ENCODE results near the gene HNRNPDL. TPM values are rescaled to one million over a fixed set of nuclear protein-coding genes. Genes with fewer than 3 reads are reported as not detected.

HNRNPDL gene
- total RNA-seq, 6 experiments from 2014 or later, result 207 to 297 (median 258) TPM

- Mint-ChIP-seq H3K4me1 (ENCODE audit: low read depth) (peaks cover 14% of the 10 kb centered on the region), H3K27me3 (ENCODE audit: insufficient read depth) (no peaks in the 10 kb centered on the region), H3K27ac (peak overlapping the region; percentile 58; the same call in 1 of the 2 replicates), H3K4me3 (no peak overlapping the region), H3K36me3 (ENCODE audit: low read depth) (peaks cover 11% of the 10 kb centered on the region), H3K9me3 (no peaks in the 10 kb centered on the region)
- peak; percentile 71 for DNase-seq
- no peak; the same call in 1 of the 2 replicates for TF ChIP-seq CTCF (IDR thresholded peaks at IDR 0.05)
Observed at GRCh38 chr4:82469791-82470345, 39.6 kb upstream of the HNRNPDL start.

- H3K4me3 Mint-ChIP-seq, result no peak overlapping the region
- no peaks in the 10 kb centered on the region for H3K9me3 Mint-ChIP-seq
- peaks cover 20% of the 10 kb centered on the region for H3K4me1 Mint-ChIP-seq (ENCODE audit: low read depth)
- no peak overlapping the region for H3K27ac Mint-ChIP-seq
- peaks cover 11% of the 10 kb centered on the region for H3K36me3 Mint-ChIP-seq (ENCODE audit: low read depth)
- no peak for TF ChIP-seq CTCF (IDR thresholded peaks at IDR 0.05)
- H3K27me3 Mint-ChIP-seq (ENCODE audit: insufficient read depth), result peaks cover 2% of the 10 kb centered on the region; the same call in 1 of the 2 replicates
- no peak for DNase-seq
Observed at GRCh38 chr4:82467471-82467870, 37.2 kb upstream of the HNRNPDL start.

DNA sequence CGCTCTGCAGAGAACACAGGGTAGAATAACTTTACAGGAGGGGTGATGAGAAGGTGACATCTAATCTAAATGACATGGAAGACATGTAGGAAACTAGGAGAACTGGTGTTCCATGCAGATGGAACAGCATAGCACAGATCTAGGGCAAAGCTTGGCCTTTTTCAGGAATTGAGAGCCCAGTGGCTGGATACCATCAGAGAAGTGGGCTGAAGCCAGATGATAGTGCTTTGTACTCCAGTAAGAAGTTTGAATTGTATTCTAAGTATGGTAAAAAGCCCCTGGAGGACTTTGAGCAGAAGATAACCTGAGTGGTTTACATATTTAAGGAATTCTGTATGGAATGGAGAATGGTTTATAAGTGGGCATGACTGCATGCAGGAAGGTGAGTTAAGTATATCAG is 33.0 kb upstream of the HNRNPDL start:
- Mint-ChIP-seq H3K27me3 (ENCODE audit: insufficient read depth) (peaks cover 2% of the 10 kb centered on the region; the same call in 1 of the 2 replicates), H3K9me3 (no peaks in the 10 kb centered on the region), H3K4me3 (no peak overlapping the region), H3K36me3 (ENCODE audit: low read depth) (peaks cover 6% of the 10 kb centered on the region), H3K27ac (no peak overlapping the region), H3K4me1 (ENCODE audit: low read depth) (peaks cover 18% of the 10 kb centered on the region)
- no peak for DNase-seq
- no peak for TF ChIP-seq CTCF (IDR thresholded peaks at IDR 0.05)

DNA sequence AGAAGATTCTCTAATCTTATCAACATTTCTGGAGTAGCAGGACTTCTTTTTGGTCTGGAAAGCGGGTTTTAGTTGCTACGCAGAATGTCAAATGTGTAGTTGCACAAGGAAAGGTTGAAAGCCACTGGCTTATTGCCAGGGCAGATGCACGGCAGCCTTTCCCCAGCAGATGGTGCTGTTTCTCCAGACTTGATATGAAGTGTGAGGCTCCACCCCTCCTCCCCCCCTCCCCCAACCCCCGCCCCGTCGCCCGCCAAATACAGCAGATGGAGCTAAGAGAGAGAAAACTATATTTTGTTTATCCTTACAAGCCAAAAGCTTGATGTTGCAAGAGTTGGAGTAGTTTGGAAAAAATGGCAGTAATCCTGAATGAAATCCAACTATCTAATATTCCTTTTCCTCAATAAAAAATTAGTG is 32.2 kb upstream of the HNRNPDL start:
- Mint-ChIP-seq H3K4me3 (no peak overlapping the region), H3K27ac (peak overlapping the region; percentile 45), H3K36me3 (ENCODE audit: low read depth) (no peaks in the 10 kb centered on the region), H3K9me3 (no peaks in the 10 kb centered on the region), H3K4me1 (ENCODE audit: low read depth) (peaks cover 18% of the 10 kb centered on the region), H3K27me3 (ENCODE audit: insufficient read depth) (peaks cover 2% of the 10 kb centered on the region; the same call in 1 of the 2 replicates)
- peak; percentile 94 for TF ChIP-seq CTCF (IDR thresholded peaks at IDR 0.05)
- DNase-seq, result peak; percentile 72

DNA sequence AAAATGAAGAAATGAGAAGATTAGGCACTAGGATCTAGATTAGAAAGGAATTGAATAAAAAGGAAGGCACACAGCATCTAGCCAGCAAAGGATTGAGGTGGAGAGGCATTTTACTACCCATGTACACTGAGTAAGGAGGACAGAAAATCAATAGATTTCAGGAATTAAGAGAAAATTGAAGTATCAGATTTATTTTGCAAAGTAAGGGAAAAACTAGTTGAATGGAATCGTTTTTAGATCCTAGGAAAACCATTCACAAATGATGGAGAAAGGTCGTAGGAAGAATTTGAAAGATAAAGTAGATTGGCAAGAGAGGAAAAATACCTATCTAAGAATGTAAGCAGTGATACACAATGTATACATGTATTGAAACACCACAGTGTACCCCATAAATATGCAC is 31.4 kb upstream of the HNRNPDL start:
- TF ChIP-seq CTCF (IDR thresholded peaks at IDR 0.05), result no peak
- Mint-ChIP-seq H3K4me3 (no peak overlapping the region), H3K4me1 (ENCODE audit: low read depth) (peaks cover 18% of the 10 kb centered on the region), H3K27me3 (ENCODE audit: insufficient read depth) (peaks cover 2% of the 10 kb centered on the region; the same call in 1 of the 2 replicates), H3K36me3 (ENCODE audit: low read depth) (no peaks in the 10 kb centered on the region), H3K27ac (peak overlapping the region; percentile 12; the same call in 1 of the 2 replicates), H3K9me3 (no peaks in the 10 kb centered on the region)
- no peak for DNase-seq
